ENCODE results near the gene EPB41L4A. TPM values are rescaled to one million over a fixed set of nuclear protein-coding genes. Genes with fewer than 3 reads are reported as not detected.
A peak's percentile ranks its signal among the peaks of the same experiment; 100 is the strongest.

Gene EPB41L4A
- total RNA-seq, 1 experiment from 2014 or later, result 28.6 TPM

GRCh38 chr5:112276991-112277390 is 142.1 kb downstream of the EPB41L4A start:
- Mint-ChIP-seq H3K4me3 (ENCODE audit: low read depth, unreplicated experiment) (no peak overlapping the region), H3K27me3 (ENCODE audit: unreplicated experiment) (no peaks in the 10 kb centered on the region), H3K9me3 (ENCODE audit: low read depth, unreplicated experiment) (no peaks in the 10 kb centered on the region), H3K36me3 (ENCODE audit: insufficient read depth, unreplicated experiment) (no peaks in the 10 kb centered on the region), H3K4me1 (ENCODE audit: low read depth, unreplicated experiment) (no peaks in the 10 kb centered on the region), H3K27ac (ENCODE audit: unreplicated experiment) (no peak overlapping the region)
- no TSS peak for BruUV-seq (replicated peaks)
- TF ChIP-seq, protein P1, sequence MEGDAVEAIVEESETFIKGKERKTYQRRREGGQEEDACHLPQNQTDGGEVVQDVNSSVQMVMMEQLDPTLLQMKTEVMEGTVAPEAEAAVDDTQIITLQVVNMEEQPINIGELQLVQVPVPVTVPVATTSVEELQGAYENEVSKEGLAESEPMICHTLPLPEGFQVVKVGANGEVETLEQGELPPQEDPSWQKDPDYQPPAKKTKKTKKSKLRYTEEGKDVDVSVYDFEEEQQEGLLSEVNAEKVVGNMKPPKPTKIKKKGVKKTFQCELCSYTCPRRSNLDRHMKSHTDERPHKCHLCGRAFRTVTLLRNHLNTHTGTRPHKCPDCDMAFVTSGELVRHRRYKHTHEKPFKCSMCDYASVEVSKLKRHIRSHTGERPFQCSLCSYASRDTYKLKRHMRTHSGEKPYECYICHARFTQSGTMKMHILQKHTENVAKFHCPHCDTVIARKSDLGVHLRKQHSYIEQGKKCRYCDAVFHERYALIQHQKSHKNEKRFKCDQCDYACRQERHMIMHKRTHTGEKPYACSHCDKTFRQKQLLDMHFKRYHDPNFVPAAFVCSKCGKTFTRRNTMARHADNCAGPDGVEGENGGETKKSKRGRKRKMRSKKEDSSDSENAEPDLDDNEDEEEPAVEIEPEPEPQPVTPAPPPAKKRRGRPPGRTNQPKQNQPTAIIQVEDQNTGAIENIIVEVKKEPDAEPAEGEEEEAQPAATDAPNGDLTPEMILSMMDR (IDR thresholded peaks at IDR 0.05; ENCODE audit: unreplicated experiment), result no peak
- CTCF ChIA-PET, result no interaction called here
- intact Hi-C loops (cut with micrococcal nuclease; ENCODE audit: unreplicated experiment), result no loop called here
- no peak for DNase-seq

- intact Hi-C loops (cut with micrococcal nuclease; ENCODE audit: unreplicated experiment), result no loop called here
- Mint-ChIP-seq H3K9me3 (ENCODE audit: low read depth, unreplicated experiment) (no peaks in the 10 kb centered on the region), H3K27ac (ENCODE audit: unreplicated experiment) (no peak overlapping the region), H3K36me3 (ENCODE audit: insufficient read depth, unreplicated experiment) (no peaks in the 10 kb centered on the region), H3K4me3 (ENCODE audit: low read depth, unreplicated experiment) (no peak overlapping the region), H3K4me1 (ENCODE audit: low read depth, unreplicated experiment) (peaks cover 3% of the 10 kb centered on the region), H3K27me3 (ENCODE audit: unreplicated experiment) (no peaks in the 10 kb centered on the region)
- TF ChIP-seq, protein P1 (IDR thresholded peaks at IDR 0.05; ENCODE audit: unreplicated experiment), result no peak
- no TSS peak for BruUV-seq (replicated peaks)
- CTCF ChIA-PET, result no interaction called here
- no peak for DNase-seq
Measured at GRCh38 chr5:112275671-112276070, 143.4 kb downstream of the EPB41L4A start.

- TF ChIP-seq, protein P1 (IDR thresholded peaks at IDR 0.05; ENCODE audit: unreplicated experiment), result no peak
Measured at GRCh38 chr5:112270299-112271293, 148.5 kb downstream of the EPB41L4A start.

GRCh38 chr5:112267231-112267630 is 151.8 kb downstream of the EPB41L4A start:
- BruUV-seq (replicated peaks), result no TSS peak
- Mint-ChIP-seq H3K27me3 (ENCODE audit: unreplicated experiment) (no peaks in the 10 kb centered on the region), H3K4me3 (ENCODE audit: low read depth, unreplicated experiment) (no peak overlapping the region), H3K36me3 (ENCODE audit: insufficient read depth, unreplicated experiment) (no peaks in the 10 kb centered on the region), H3K9me3 (ENCODE audit: low read depth, unreplicated experiment) (no peaks in the 10 kb centered on the region), H3K27ac (ENCODE audit: unreplicated experiment) (no peak overlapping the region), H3K4me1 (ENCODE audit: low read depth, unreplicated experiment) (peaks cover 13% of the 10 kb centered on the region)
- CTCF ChIA-PET, result no interaction called here
- no peak for DNase-seq
- TF ChIP-seq, protein P1 (IDR thresholded peaks at IDR 0.05; ENCODE audit: unreplicated experiment), result no peak
- intact Hi-C loops (cut with micrococcal nuclease; ENCODE audit: unreplicated experiment), result no loop called here

More at GRCh38 chr5:112270299-112271293, 148.5 kb downstream of the EPB41L4A start:
- CTCF ChIA-PET, result interaction anchor here (0.7 kb wide), 1 partner anchor 921 kb away, joined by 3 read pairs; no protein-coding TSS in a partner anchor
- Mint-ChIP-seq H3K4me1 (ENCODE audit: low read depth, unreplicated experiment) (peaks cover 13% of the 10 kb centered on the region), H3K27me3 (ENCODE audit: unreplicated experiment) (no peaks in the 10 kb centered on the region), H3K9me3 (ENCODE audit: low read depth, unreplicated experiment) (no peaks in the 10 kb centered on the region), H3K27ac (ENCODE audit: unreplicated experiment) (peak overlapping the region; percentile 50), H3K36me3 (ENCODE audit: insufficient read depth, unreplicated experiment) (no peaks in the 10 kb centered on the region), H3K4me3 (ENCODE audit: low read depth, unreplicated experiment) (no peak overlapping the region)
- no peak for DNase-seq
- BruUV-seq (replicated peaks), result no TSS peak
- intact Hi-C loops (cut with micrococcal nuclease; ENCODE audit: unreplicated experiment), result no loop called here
